Right hindlimb (tissue), 1 donor: ENCODE results near the gene POLA2.
"Not testable (repeated sequence)": the region's sequence is repeated elsewhere in the genome, so short reads cannot be mapped to it uniquely, and the experiment has no call there.

Experiments
- DNase-seq: peaks from one replicate; pipeline ENCODE4 v3.0.0-alpha.2; 2018

Gene POLA2

GRCh38 chr11:65261591-65262380 lies at the start of gene POLA2:
TSS of gene POLA2 (plus strand) at chr11:65261962. CDS start at chr11:65262293, 331 bp downstream.
- DNase-seq = peak; percentile 97

- no peak for DNase-seq
These were observed 49.4 kb upstream of the POLA2 start for GRCh38 chr11:65212226-65212801.

- DNase-seq = no peak
These were observed 48.2 kb upstream of the POLA2 start for GRCh38 chr11:65213322-65214211.

GRCh38 chr11:65214212-65214845 lies 47.4 kb upstream of the POLA2 start:
- no peak for DNase-seq

GRCh38 chr11:65215441-65216076 lies 46.2 kb upstream of the POLA2 start:
- DNase-seq = no peak

- no peak for DNase-seq
These were observed 44.9 kb upstream of the POLA2 start for GRCh38 chr11:65216830-65217229.

GRCh38 chr11:65217441-65218423 lies 44.0 kb upstream of the POLA2 start:
- DNase-seq = no peak

- DNase-seq = no peak
These were observed 43.3 kb upstream of the POLA2 start for GRCh38 chr11:65218446-65218845.

- DNase-seq = no peak
These were observed 41.9 kb upstream of the POLA2 start for GRCh38 chr11:65219930-65220213.

- no peak for DNase-seq
These were observed 40.7 kb upstream of the POLA2 start for GRCh38 chr11:65221026-65221425.

- no peak for DNase-seq
These were observed 38.8 kb upstream of the POLA2 start for GRCh38 chr11:65223011-65223410.

- no peak for DNase-seq
These were observed 36.9 kb upstream of the POLA2 start for GRCh38 chr11:65224930-65225278.

- peak; percentile 69 for DNase-seq
These were observed 36.3 kb upstream of the POLA2 start for GRCh38 chr11:65225279-65226102.

GRCh38 chr11:65226103-65226442 lies 35.7 kb upstream of the POLA2 start:
- DNase-seq = no peak

- DNase-seq = no peak
These were observed 33.9 kb upstream of the POLA2 start for GRCh38 chr11:65227879-65228278.

- no peak for DNase-seq
These were observed 25.3 kb upstream of the POLA2 start for GRCh38 chr11:65236194-65237059.

- not testable (repeated sequence) for DNase-seq
These were observed 23.5 kb upstream of the POLA2 start for GRCh38 chr11:65238302-65238701.

- DNase-seq = no peak
These were observed 20.6 kb upstream of the POLA2 start for GRCh38 chr11:65241134-65241533.

- no peak for DNase-seq
These were observed 20.1 kb upstream of the POLA2 start for GRCh38 chr11:65241692-65242091.

GRCh38 chr11:65242389-65242788 lies 19.4 kb upstream of the POLA2 start:
- DNase-seq = no peak
